H54 (cell line): ENCODE data around the gene KIAA1217.
A peak's percentile ranks its signal among the peaks of the same experiment; 100 is the strongest.

Source experiments
- DNase-seq: peaks from one replicate; pipeline ENCODE4 v3.0.0; 2011; ENCODE audit warnings: low spot score, mixed read lengths; ENCODE audit not compliant: insufficient read length
- FAIRE-seq: peaks from 3 replicates; lab custom pipeline; 2011; peaks lifted over from hg19 to GRCh38; lab: Jason Lieb, UNC
- POLR2A ChIP-seq: IDR thresholded peaks from 2 replicates; pipeline ENCODE4 v1.6.1; 2011; ENCODE audit warnings: low read depth, mild to moderate bottlenecking, low read length

KIAA1217 gene

GRCh38 chr10:24376731-24377130, 167.8 kb downstream of the KIAA1217 start:
- DNase-seq (no peak), FAIRE-seq (no peak)
- no peak for TF ChIP-seq POLR2A

- no peak for TF ChIP-seq POLR2A
- no peak for FAIRE-seq
Observed at GRCh38 chr10:24378126-24378920, 169.4 kb downstream of the KIAA1217 start.

GRCh38 chr10:24381235-24382010, 172.5 kb downstream of the KIAA1217 start:
- no peak for TF ChIP-seq POLR2A
- DNase-seq = no peak
- no peak for FAIRE-seq

More at GRCh38 chr10:24378126-24378920, 169.4 kb downstream of the KIAA1217 start:
- no peak for DNase-seq

GRCh38 chr10:24382045-24382444, 173.1 kb downstream of the KIAA1217 start:
- DNase-seq (no peak), FAIRE-seq (no peak)
- no peak for TF ChIP-seq POLR2A

GRCh38 chr10:24382596-24382978, 173.6 kb downstream of the KIAA1217 start:
- DNase-seq (no peak), FAIRE-seq (no peak)
- no peak for TF ChIP-seq POLR2A

GRCh38 chr10:24382979-24383663, 174.2 kb downstream of the KIAA1217 start:
- FAIRE-seq = no peak
- TF ChIP-seq POLR2A = no peak
- DNase-seq = no peak

GRCh38 chr10:24383681-24384106, 174.8 kb downstream of the KIAA1217 start:
- DNase-seq (peak; percentile 82), FAIRE-seq (peak; percentile 82)
- no peak for TF ChIP-seq POLR2A

GRCh38 chr10:24384954-24385353, 176.0 kb downstream of the KIAA1217 start:
- no peak for DNase-seq
- TF ChIP-seq POLR2A = no peak
- FAIRE-seq = no peak

GRCh38 chr10:24385776-24386175, 176.8 kb downstream of the KIAA1217 start:
- DNase-seq (no peak), FAIRE-seq (no peak)
- TF ChIP-seq POLR2A = no peak

GRCh38 chr10:24390146-24390700, 181.3 kb downstream of the KIAA1217 start:
- no peak for DNase-seq
- no peak for TF ChIP-seq POLR2A
- FAIRE-seq = no peak

- FAIRE-seq (no peak), DNase-seq (no peak)
- no peak for TF ChIP-seq POLR2A
Observed at GRCh38 chr10:24390746-24391145, 181.8 kb downstream of the KIAA1217 start.

GRCh38 chr10:24393201-24393600, 184.3 kb downstream of the KIAA1217 start:
- TF ChIP-seq POLR2A = no peak
- DNase-seq (no peak), FAIRE-seq (no peak)

GRCh38 chr10:24394461-24395190, 185.7 kb downstream of the KIAA1217 start:
- DNase-seq (no peak), FAIRE-seq (no peak)
- TF ChIP-seq POLR2A = no peak
